ENCODE results near the gene LMNA. TPM values are rescaled to one million over a fixed set of nuclear protein-coding genes. Genes with fewer than 3 reads are reported as not detected.

LMNA gene
- total RNA-seq, 2 donors from 2014 or later = 740 to 804 TPM

- peak; percentile 24 for ATAC-seq (ENCODE audit: insufficient number of reproducible peaks, low FRiP score, low read depth)
- Histone ChIP-seq H3K9me3 (no peaks in the 10 kb centered on the region), H3K36me3 (peaks cover 34% of the 10 kb centered on the region), H3K27me3 (replicated peaks; ENCODE audit: insufficient read depth) (no peaks in the 10 kb centered on the region), H3K4me3 (peak overlapping the region; percentile 96), H3K4me1 (ENCODE audit: control insufficient read depth in 1 of 2, low read depth in 2 of 2) (peaks cover 50 to 70% of the 10 kb centered on the region in 2 donors), H3K27ac (peak overlapping the region; percentile 98)
- DNase-seq (ENCODE audit: low spot score) = no peak
- TF ChIP-seq CTCF (IDR thresholded peaks at IDR 0.05) = no peak
Observed at GRCh38 chr1:156128654-156129597, 14.4 kb downstream of the LMNA start.

- Histone ChIP-seq H3K4me3 (peak overlapping the region; percentile 96), H3K9me3 (no peaks in the 10 kb centered on the region), H3K4me1 (ENCODE audit: control insufficient read depth in 1 of 2, low read depth in 2 of 2) (peaks cover 40 to 60% of the 10 kb centered on the region in 2 donors), H3K36me3 (peaks cover 44% of the 10 kb centered on the region), H3K27me3 (replicated peaks; ENCODE audit: insufficient read depth) (no peaks in the 10 kb centered on the region), H3K27ac (peak overlapping the region; percentile 98)
- ATAC-seq (ENCODE audit: insufficient number of reproducible peaks, low FRiP score, low read depth) (peak; percentile 68), DNase-seq (ENCODE audit: low spot score) (peak; percentile 78)
- peak; percentile 96 for TF ChIP-seq CTCF (IDR thresholded peaks at IDR 0.05)
Observed at GRCh38 chr1:156129687-156130577, 15.4 kb downstream of the LMNA start.

- H3K4me1 ChIP-seq (ENCODE audit: control insufficient read depth in 1 of 2, low read depth in 2 of 2) = peaks cover 34 to 53% of the 10 kb centered on the region in 2 donors
- no peak overlapping the region for H3K4me3 ChIP-seq
- TF ChIP-seq CTCF (IDR thresholded peaks at IDR 0.05) = no peak
- no peak for ATAC-seq (ENCODE audit: insufficient number of reproducible peaks, low FRiP score, low read depth)
- no peaks in the 10 kb centered on the region for H3K27me3 ChIP-seq (replicated peaks; ENCODE audit: insufficient read depth)
- no peak for DNase-seq (ENCODE audit: low spot score)
- H3K27ac ChIP-seq = peak overlapping the region; percentile 98
- H3K36me3 ChIP-seq = peaks cover 51% of the 10 kb centered on the region
- no peaks in the 10 kb centered on the region for H3K9me3 ChIP-seq
Observed at GRCh38 chr1:156130578-156130942, 16.0 kb downstream of the LMNA start.

GRCh38 chr1:156134716-156135435, 20.4 kb downstream of the LMNA start:
- DNase-seq (ENCODE audit: low spot score) (no peak), ATAC-seq (ENCODE audit: insufficient number of reproducible peaks, low FRiP score, low read depth) (no peak)
- Histone ChIP-seq H3K9me3 (no peaks in the 10 kb centered on the region), H3K27ac (peak overlapping the region in 1 of 2 donors; percentile 48), H3K4me1 (ENCODE audit: control insufficient read depth in 1 of 2, low read depth in 2 of 2) (peaks cover 9 to 30% of the 10 kb centered on the region in 2 donors), H3K36me3 (peaks cover 91% of the 10 kb centered on the region), H3K27me3 (replicated peaks; ENCODE audit: insufficient read depth) (no peaks in the 10 kb centered on the region), H3K4me3 (no peak overlapping the region)
- TF ChIP-seq CTCF (IDR thresholded peaks at IDR 0.05) = no peak
